ENCODE measurements around the gene RASGRF2.

RASGRF2 gene

DNA sequence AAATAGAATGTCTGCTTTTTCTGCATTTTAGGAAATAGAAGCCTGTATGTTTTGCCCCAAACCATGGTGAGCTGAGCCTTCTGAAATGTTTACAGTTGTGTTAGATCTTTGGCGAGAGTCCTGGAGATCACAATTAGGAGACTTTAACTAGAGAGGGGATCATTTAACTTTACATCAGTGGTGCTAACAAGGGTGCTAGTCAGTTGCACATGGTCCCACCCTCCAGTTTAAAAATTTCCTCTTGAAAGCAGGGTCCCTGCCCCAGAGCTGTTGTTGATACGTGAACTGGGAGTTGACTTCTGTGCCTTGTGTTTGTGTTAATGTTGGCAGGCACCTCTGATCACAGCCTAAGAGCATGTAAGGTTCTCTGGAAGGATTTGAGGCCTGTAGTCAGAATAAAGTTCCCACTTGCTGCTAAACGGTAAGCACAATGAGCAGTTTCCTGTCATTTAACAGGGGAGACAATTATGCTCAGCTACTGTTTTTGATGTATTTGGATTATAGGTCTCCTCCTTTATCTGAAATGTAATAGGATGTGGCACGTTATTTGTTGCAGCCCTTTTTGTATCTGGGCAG lies 43.7 kb downstream of the RASGRF2 start:
- peaks cover 23% of the 10 kb centered on the region for H3K27me3 ChIP-seq
- TF ChIP-seq, protein P1, sequence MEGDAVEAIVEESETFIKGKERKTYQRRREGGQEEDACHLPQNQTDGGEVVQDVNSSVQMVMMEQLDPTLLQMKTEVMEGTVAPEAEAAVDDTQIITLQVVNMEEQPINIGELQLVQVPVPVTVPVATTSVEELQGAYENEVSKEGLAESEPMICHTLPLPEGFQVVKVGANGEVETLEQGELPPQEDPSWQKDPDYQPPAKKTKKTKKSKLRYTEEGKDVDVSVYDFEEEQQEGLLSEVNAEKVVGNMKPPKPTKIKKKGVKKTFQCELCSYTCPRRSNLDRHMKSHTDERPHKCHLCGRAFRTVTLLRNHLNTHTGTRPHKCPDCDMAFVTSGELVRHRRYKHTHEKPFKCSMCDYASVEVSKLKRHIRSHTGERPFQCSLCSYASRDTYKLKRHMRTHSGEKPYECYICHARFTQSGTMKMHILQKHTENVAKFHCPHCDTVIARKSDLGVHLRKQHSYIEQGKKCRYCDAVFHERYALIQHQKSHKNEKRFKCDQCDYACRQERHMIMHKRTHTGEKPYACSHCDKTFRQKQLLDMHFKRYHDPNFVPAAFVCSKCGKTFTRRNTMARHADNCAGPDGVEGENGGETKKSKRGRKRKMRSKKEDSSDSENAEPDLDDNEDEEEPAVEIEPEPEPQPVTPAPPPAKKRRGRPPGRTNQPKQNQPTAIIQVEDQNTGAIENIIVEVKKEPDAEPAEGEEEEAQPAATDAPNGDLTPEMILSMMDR (IDR thresholded peaks at IDR 0.05) = no peak
- H3K27ac ChIP-seq = no peak overlapping the region
- H3K4me1 ChIP-seq (ENCODE audit: control insufficient read depth in 1 of 2, insufficient read depth in 1 of 2, low read depth in 1 of 2, low read length in 1 of 2) = no peaks in the 10 kb centered on the region
- no peak overlapping the region for H3K4me3 ChIP-seq (ENCODE audit: low read depth in 1 of 2, low read length in 1 of 2)
- H3K36me3 ChIP-seq = no peaks in the 10 kb centered on the region
- no peaks in the 10 kb centered on the region for H3K9me3 ChIP-seq

- Histone ChIP-seq H3K9me3 (no peaks in the 10 kb centered on the region), H3K36me3 (no peaks in the 10 kb centered on the region), H3K4me1 (ENCODE audit: control insufficient read depth in 1 of 2, insufficient read depth in 1 of 2, low read depth in 1 of 2, low read length in 1 of 2) (no peaks in the 10 kb centered on the region), H3K27ac (no peak overlapping the region), H3K4me3 (ENCODE audit: low read depth in 1 of 2, low read length in 1 of 2) (no peak overlapping the region), H3K27me3 (peaks cover 23% of the 10 kb centered on the region)
- TF ChIP-seq, protein P1 (IDR thresholded peaks at IDR 0.05) = no peak
Measured at GRCh38 chr5:81005708-81006107, 45.5 kb downstream of the RASGRF2 start.

DNA sequence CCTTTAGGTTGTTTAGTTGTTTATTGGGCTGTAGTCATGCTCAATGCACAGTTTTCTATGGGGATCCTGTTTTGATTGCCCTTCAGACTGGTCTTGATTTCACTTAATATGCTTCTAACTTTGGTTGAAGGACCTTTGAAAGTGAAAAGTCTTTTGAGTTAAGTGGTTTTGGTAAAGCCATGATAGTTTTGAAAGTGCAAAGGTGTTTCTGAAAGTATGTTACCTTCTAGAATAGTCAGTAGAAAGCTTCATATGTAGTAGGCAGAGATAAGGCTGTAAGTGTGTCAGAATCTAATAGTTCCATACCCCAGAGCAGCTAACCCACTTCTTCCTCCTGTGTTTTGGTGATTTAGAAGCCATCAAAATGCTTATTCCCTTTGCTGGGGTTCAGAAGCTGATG lies 46.1 kb downstream of the RASGRF2 start:
- no peaks in the 10 kb centered on the region for H3K36me3 ChIP-seq
- no peak overlapping the region for H3K27ac ChIP-seq
- no peaks in the 10 kb centered on the region for H3K9me3 ChIP-seq
- no peak overlapping the region for H3K4me3 ChIP-seq (ENCODE audit: low read depth in 1 of 2, low read length in 1 of 2)
- TF ChIP-seq, protein P1 (IDR thresholded peaks at IDR 0.05) = no peak
- no peaks in the 10 kb centered on the region for H3K4me1 ChIP-seq (ENCODE audit: control insufficient read depth in 1 of 2, insufficient read depth in 1 of 2, low read depth in 1 of 2, low read length in 1 of 2)
- H3K27me3 ChIP-seq = peaks cover 23% of the 10 kb centered on the region

DNA sequence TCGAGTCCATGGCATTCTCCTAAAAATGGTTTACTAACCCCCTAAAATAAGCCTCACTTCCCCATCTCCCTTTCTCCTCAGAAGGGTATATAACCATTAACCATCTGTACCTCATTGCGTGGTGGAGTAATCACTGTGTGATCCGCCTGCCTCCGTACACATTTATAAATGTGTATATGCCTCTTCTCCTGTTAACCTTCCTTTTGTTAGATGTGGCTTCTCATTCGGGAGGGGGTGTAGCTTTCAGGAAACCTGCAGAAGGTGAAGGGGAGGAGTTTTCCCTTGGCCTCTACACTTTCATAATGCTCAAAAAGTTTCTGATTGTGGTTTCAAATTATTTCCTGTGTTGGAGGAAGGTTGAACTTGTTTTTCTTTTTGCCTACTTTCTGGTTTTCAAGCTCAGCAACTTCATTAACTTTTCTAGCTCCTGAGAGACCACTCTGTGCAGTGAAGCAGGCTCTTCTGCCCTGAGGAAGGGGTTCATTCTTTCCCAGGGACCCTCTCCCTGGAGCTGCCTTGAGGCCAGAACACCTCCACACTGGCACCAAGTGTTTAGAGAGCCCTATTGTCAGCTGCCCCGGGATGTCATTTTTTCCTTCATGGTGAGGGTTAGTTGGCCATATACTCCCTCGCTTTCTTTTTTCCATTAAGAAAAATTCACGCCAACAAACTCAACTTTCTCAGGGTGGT lies 46.9 kb downstream of the RASGRF2 start:
- H3K27me3 ChIP-seq = peaks cover 17% of the 10 kb centered on the region
- H3K4me1 ChIP-seq (ENCODE audit: control insufficient read depth in 1 of 2, insufficient read depth in 1 of 2, low read depth in 1 of 2, low read length in 1 of 2) = no peaks in the 10 kb centered on the region
- TF ChIP-seq, protein P1 (IDR thresholded peaks at IDR 0.05) = no peak
- no peaks in the 10 kb centered on the region for H3K36me3 ChIP-seq
- no peaks in the 10 kb centered on the region for H3K9me3 ChIP-seq
- H3K27ac ChIP-seq = no peak overlapping the region
- no peak overlapping the region for H3K4me3 ChIP-seq (ENCODE audit: low read depth in 1 of 2, low read length in 1 of 2)

DNA sequence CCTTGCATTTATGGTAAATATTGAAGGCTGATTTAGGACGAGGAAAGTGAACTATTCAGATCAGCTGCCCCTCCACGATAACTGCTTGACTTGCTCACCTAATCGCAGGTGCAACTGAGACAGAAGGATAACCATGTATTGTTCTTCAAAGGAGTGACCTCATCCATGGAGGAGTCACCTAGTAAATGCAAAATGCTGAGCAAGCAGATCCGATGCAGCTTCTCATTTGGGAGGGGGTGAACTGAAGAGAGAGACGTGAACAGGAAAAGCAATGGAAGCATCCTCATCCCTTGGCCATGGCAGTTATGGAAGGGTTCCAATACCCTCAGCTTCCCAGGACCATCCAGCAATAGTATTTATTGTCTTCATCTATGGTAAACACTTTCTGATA lies 47.5 kb downstream of the RASGRF2 start:
- Histone ChIP-seq H3K36me3 (no peaks in the 10 kb centered on the region), H3K4me1 (ENCODE audit: control insufficient read depth in 1 of 2, insufficient read depth in 1 of 2, low read depth in 1 of 2, low read length in 1 of 2) (no peaks in the 10 kb centered on the region), H3K4me3 (ENCODE audit: low read depth in 1 of 2, low read length in 1 of 2) (no peak overlapping the region), H3K9me3 (no peaks in the 10 kb centered on the region), H3K27ac (no peak overlapping the region), H3K27me3 (peaks cover 17% of the 10 kb centered on the region)
- TF ChIP-seq, protein P1 (IDR thresholded peaks at IDR 0.05) = no peak
